ENCODE measurements around the gene FKBP5.

- TF ChIP-seq CTCF (conservative IDR thresholded peaks at IDR 0.05; ENCODE audit: low read depth, low read length) (no peak), FOS (IDR thresholded peaks at IDR 0.05; ENCODE audit: low read depth, low read length) (no peak), CEBPB (IDR thresholded peaks at IDR 0.05; ENCODE audit: low read depth, low read length) (no peak), MXI1 (IDR thresholded peaks at IDR 0.05; ENCODE audit: borderline replicate concordance, low read depth, low read length) (no peak), POLR2A (IDR thresholded peaks at IDR 0.05; ENCODE audit: low read depth, low read length) (no peak), SMC3 (IDR thresholded peaks at IDR 0.05; ENCODE audit: low read depth, low read length) (no peak), RAD21 (IDR thresholded peaks at IDR 0.05; ENCODE audit: low read length) (no peak), RFX5 (IDR thresholded peaks at IDR 0.05; ENCODE audit: low read depth, low read length) (no peak), USF2 (IDR thresholded peaks at IDR 0.05; ENCODE audit: low read depth, low read length) (no peak), RCOR1 (IDR thresholded peaks at IDR 0.05; ENCODE audit: insufficient replicate concordance, low read length) (no peak)
Measured at GRCh38 chr6:35576682-35577081, 112.0 kb downstream of the FKBP5 start.
